Measurements from ENCODE around the gene SMG6.

DNA sequence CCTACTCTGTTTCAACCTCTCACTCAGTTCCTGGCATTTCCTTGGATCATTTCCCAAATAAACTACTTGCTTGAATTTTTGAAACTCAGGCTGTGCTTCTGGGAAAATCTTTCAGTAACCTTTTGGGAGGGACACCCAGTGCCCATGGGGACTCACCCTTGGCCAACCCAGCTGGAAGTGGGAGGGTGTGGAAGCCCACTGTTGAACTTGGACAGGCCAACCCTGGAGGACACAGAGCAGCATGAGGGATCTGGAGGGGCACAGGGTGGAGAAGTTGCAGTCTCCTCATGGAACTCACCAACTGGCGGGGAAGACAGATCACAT lies 289.6 kb downstream of the SMG6 start:
- TF ChIP-seq POLR2A (IDR thresholded peaks at IDR 0.05; ENCODE audit: low read depth, low read length) (no peak), MXI1 (IDR thresholded peaks at IDR 0.05; ENCODE audit: borderline replicate concordance, low read depth, low read length) (no peak), RFX5 (IDR thresholded peaks at IDR 0.05; ENCODE audit: low read depth, low read length) (no peak), RAD21 (IDR thresholded peaks at IDR 0.05; ENCODE audit: low read length) (no peak), RCOR1 (IDR thresholded peaks at IDR 0.05; ENCODE audit: insufficient replicate concordance, low read length) (no peak)
- TF ChIP-seq, protein P1, sequence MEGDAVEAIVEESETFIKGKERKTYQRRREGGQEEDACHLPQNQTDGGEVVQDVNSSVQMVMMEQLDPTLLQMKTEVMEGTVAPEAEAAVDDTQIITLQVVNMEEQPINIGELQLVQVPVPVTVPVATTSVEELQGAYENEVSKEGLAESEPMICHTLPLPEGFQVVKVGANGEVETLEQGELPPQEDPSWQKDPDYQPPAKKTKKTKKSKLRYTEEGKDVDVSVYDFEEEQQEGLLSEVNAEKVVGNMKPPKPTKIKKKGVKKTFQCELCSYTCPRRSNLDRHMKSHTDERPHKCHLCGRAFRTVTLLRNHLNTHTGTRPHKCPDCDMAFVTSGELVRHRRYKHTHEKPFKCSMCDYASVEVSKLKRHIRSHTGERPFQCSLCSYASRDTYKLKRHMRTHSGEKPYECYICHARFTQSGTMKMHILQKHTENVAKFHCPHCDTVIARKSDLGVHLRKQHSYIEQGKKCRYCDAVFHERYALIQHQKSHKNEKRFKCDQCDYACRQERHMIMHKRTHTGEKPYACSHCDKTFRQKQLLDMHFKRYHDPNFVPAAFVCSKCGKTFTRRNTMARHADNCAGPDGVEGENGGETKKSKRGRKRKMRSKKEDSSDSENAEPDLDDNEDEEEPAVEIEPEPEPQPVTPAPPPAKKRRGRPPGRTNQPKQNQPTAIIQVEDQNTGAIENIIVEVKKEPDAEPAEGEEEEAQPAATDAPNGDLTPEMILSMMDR (conservative IDR thresholded peaks at IDR 0.05; ENCODE audit: low read depth, low read length), result no peak
- TF ChIP-seq, protein P2, sequence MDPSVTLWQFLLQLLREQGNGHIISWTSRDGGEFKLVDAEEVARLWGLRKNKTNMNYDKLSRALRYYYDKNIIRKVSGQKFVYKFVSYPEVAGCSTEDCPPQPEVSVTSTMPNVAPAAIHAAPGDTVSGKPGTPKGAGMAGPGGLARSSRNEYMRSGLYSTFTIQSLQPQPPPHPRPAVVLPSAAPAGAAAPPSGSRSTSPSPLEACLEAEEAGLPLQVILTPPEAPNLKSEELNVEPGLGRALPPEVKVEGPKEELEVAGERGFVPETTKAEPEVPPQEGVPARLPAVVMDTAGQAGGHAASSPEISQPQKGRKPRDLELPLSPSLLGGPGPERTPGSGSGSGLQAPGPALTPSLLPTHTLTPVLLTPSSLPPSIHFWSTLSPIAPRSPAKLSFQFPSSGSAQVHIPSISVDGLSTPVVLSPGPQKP (IDR thresholded peaks at IDR 0.05; ENCODE audit: borderline replicate concordance, low read depth, low read length), result no peak
